Measurements from ENCODE around the gene ETV5.

ETV5 gene

DNA sequence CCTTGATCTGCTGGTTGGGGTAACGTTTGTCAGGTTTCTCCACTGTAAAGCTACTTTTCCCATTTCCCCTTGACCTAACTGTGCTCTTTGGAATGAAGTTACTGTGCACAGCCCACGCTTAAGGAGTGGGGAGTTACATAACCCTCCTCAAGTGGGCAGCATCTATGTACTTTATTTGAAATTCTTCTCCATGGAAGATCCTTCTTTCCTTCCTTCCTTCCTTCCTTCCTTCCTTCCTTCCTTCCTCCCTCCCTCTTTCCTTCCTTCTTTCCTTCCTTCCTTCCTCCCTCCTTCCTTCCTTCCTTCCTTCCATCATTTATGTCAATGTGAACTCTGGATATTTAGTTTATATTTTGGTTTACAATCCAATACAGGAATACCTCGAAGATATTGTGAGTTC lies 94.0 kb downstream of the ETV5 start:
- POLR2A ChIA-PET, result no interaction called here
- TF ChIP-seq, protein P1, sequence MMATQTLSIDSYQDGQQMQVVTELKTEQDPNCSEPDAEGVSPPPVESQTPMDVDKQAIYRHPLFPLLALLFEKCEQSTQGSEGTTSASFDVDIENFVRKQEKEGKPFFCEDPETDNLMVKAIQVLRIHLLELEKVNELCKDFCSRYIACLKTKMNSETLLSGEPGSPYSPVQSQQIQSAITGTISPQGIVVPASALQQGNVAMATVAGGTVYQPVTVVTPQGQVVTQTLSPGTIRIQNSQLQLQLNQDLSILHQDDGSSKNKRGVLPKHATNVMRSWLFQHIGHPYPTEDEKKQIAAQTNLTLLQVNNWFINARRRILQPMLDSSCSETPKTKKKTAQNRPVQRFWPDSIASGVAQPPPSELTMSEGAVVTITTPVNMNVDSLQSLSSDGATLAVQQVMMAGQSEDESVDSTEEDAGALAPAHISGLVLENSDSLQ (IDR thresholded peaks at IDR 0.05), result no peak
- TF ChIP-seq TARDBP (IDR thresholded peaks at IDR 0.05) (no peak), SUZ12 (IDR thresholded peaks at IDR 0.05) (no peak), LEF1 (IDR thresholded peaks at IDR 0.05; ENCODE audit: borderline replicate concordance) (no peak), HDGF (IDR thresholded peaks at IDR 0.05; ENCODE audit: borderline replicate concordance) (no peak), SP1 (IDR thresholded peaks at IDR 0.05) (no peak), NFRKB (IDR thresholded peaks at IDR 0.05) (no peak), ZNF384 (IDR thresholded peaks at IDR 0.05) (no peak), L3MBTL2 (conservative IDR thresholded peaks at IDR 0.05) (no peak), ELF4 (IDR thresholded peaks at IDR 0.05) (no peak), CTBP1 (IDR thresholded peaks at IDR 0.05; ENCODE audit: borderline replicate concordance) (no peak), ARNT (IDR thresholded peaks at IDR 0.05) (no peak), FOXA1 (IDR thresholded peaks at IDR 0.05) (no peak), BHLHE40 (IDR thresholded peaks at IDR 0.05; ENCODE audit: borderline replicate concordance) (no peak), FOXK2 (IDR thresholded peaks at IDR 0.05) (no peak), FOXM1 (IDR thresholded peaks at IDR 0.05; ENCODE audit: borderline replicate concordance) (no peak)
- CTCF ChIA-PET, result no interaction called here
- DNase-seq (ENCODE audit: extremely low spot score), result no peak

DNA sequence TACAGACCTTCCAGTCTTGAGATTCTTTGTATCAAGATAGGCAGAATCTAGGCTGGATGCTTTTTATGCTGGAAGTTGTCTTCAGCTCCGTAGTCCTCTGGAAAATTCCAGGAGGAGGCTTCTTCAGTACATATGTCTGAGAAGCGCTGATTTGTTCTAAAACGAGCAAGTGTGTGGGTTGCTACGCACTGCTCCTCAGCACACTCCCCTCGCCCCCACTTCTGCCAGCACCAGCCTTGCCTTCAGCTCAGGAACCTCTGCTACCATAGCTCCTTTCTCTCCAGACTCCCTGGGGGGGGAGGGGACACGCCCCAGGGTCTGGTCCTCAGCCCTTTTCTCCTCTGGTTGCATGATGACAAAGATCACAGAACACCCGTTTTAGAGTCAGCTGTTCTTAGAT lies 95.6 kb downstream of the ETV5 start:
- TF ChIP-seq ZNF384 (IDR thresholded peaks at IDR 0.05) (no peak), SP1 (IDR thresholded peaks at IDR 0.05) (no peak), HDGF (IDR thresholded peaks at IDR 0.05; ENCODE audit: borderline replicate concordance) (no peak), BHLHE40 (IDR thresholded peaks at IDR 0.05; ENCODE audit: borderline replicate concordance) (no peak), LEF1 (IDR thresholded peaks at IDR 0.05; ENCODE audit: borderline replicate concordance) (no peak), NFRKB (IDR thresholded peaks at IDR 0.05) (no peak), FOXA1 (IDR thresholded peaks at IDR 0.05) (no peak), TARDBP (IDR thresholded peaks at IDR 0.05) (no peak), ARNT (IDR thresholded peaks at IDR 0.05) (no peak), CTBP1 (IDR thresholded peaks at IDR 0.05; ENCODE audit: borderline replicate concordance) (no peak), L3MBTL2 (conservative IDR thresholded peaks at IDR 0.05) (no peak), ELF4 (IDR thresholded peaks at IDR 0.05) (no peak)
- TF ChIP-seq, protein P1 (IDR thresholded peaks at IDR 0.05), result no peak
- POLR2A ChIA-PET, result interaction anchor here (0.7 kb wide), 1 partner anchor 81 kb away, joined by 3 read pairs; no protein-coding TSS in a partner anchor
- CTCF ChIA-PET, result interaction anchor here (0.6 to 0.8 kb wide), 2 partner anchors 35 to 468 kb away, joined by 3 read pairs; no protein-coding TSS in a partner anchor
- DNase-seq (ENCODE audit: extremely low spot score), result no peak

DNA sequence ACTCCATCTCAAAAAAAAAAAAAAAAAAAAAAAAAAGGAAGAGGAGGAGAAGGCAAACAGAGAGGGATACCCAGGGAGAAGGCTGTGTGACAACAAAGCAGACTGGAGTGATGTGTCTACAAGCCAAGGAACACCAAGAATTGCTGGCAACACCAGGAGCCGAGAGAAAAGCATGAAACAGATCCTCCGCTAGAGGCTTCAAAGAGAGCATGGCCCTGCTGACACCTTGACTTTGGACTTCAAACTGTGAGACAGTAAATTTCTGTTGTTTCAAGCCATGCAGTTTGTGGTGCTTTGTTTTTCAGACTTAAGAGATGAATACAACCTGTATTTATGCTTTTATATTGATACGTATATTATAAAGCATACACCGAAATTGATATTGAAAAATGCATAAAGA lies 96.8 kb downstream of the ETV5 start:
- TF ChIP-seq ZNF384 (IDR thresholded peaks at IDR 0.05) (no peak), HDGF (IDR thresholded peaks at IDR 0.05; ENCODE audit: borderline replicate concordance) (no peak), ARNT (IDR thresholded peaks at IDR 0.05) (no peak), LEF1 (IDR thresholded peaks at IDR 0.05; ENCODE audit: borderline replicate concordance) (no peak), SUZ12 (IDR thresholded peaks at IDR 0.05) (no peak), ELF4 (IDR thresholded peaks at IDR 0.05) (no peak), FOXA1 (IDR thresholded peaks at IDR 0.05) (no peak), BHLHE40 (IDR thresholded peaks at IDR 0.05; ENCODE audit: borderline replicate concordance) (no peak), FOXK2 (IDR thresholded peaks at IDR 0.05) (no peak), L3MBTL2 (conservative IDR thresholded peaks at IDR 0.05) (no peak), SP1 (IDR thresholded peaks at IDR 0.05) (no peak), NFRKB (IDR thresholded peaks at IDR 0.05) (no peak)
- TF ChIP-seq, protein P1 (IDR thresholded peaks at IDR 0.05), result no peak
- POLR2A ChIA-PET, result no interaction called here
- CTCF ChIA-PET, result no interaction called here
- DNase-seq (ENCODE audit: extremely low spot score), result no peak

DNA sequence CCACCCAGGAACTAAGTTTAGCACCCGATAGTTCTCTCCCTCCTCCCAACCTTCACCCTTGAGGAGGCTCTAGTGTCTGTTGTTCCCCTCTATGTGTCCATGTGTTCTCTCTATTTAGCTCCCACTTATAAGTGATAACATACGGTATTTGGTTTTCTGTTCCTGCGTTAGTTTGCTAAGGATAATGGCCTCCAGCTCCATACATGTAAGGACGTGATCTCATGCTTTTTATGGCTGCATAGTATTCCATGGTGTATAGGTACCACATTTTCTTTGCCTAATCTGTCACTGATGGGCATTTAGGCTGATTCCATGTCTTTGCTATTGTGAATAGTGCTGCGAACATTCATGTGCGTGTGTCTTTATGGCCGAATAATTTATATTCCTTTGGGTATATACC lies 104.2 kb downstream of the ETV5 start:
- TF ChIP-seq TARDBP (IDR thresholded peaks at IDR 0.05) (no peak), FOXK2 (IDR thresholded peaks at IDR 0.05) (no peak), SP1 (IDR thresholded peaks at IDR 0.05) (no peak), ZNF384 (IDR thresholded peaks at IDR 0.05) (no peak), L3MBTL2 (conservative IDR thresholded peaks at IDR 0.05) (no peak), FOXA1 (IDR thresholded peaks at IDR 0.05) (no peak), NFRKB (IDR thresholded peaks at IDR 0.05) (no peak), ARNT (IDR thresholded peaks at IDR 0.05) (no peak), LEF1 (IDR thresholded peaks at IDR 0.05; ENCODE audit: borderline replicate concordance) (no peak), SUZ12 (IDR thresholded peaks at IDR 0.05) (no peak), ELF4 (IDR thresholded peaks at IDR 0.05) (no peak), CTBP1 (IDR thresholded peaks at IDR 0.05; ENCODE audit: borderline replicate concordance) (no peak), HDGF (IDR thresholded peaks at IDR 0.05; ENCODE audit: borderline replicate concordance) (no peak), BHLHE40 (IDR thresholded peaks at IDR 0.05; ENCODE audit: borderline replicate concordance) (no peak), FOXM1 (IDR thresholded peaks at IDR 0.05; ENCODE audit: borderline replicate concordance) (no peak)
- TF ChIP-seq, protein P1 (IDR thresholded peaks at IDR 0.05), result no peak
- ChIA-PET CTCF (no interaction called here), POLR2A (no interaction called here)

DNA sequence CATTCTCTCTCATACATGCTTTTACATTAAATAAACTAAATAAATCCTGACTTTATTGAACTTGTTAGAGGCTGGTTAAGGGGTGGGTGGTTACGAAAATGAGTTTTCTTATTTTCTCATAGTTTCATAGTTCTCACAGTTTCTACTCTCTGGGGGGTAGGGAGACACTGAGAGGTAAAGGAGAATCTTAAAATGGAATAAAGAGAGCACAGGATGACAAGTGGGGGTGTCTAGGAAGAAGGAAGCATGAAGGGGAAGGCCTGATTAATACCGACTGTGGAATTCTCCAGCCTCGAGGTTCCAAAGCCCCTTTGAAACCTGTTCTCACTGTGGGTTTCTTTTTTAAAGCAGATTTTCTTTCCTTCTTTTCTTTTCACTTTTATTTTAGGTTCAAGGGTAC lies 104.7 kb downstream of the ETV5 start:
- DNase-seq (ENCODE audit: extremely low spot score), result no peak
- POLR2A ChIA-PET, result no interaction called here
- TF ChIP-seq HDGF (IDR thresholded peaks at IDR 0.05; ENCODE audit: borderline replicate concordance), result no peak
- TF ChIP-seq FOXA1 (IDR thresholded peaks at IDR 0.05), result no peak
- CTCF ChIA-PET, result no interaction called here

More for the DNA sequence above, 104.2 kb downstream of the ETV5 start:
- DNase-seq (ENCODE audit: extremely low spot score), result no peak

DNA sequence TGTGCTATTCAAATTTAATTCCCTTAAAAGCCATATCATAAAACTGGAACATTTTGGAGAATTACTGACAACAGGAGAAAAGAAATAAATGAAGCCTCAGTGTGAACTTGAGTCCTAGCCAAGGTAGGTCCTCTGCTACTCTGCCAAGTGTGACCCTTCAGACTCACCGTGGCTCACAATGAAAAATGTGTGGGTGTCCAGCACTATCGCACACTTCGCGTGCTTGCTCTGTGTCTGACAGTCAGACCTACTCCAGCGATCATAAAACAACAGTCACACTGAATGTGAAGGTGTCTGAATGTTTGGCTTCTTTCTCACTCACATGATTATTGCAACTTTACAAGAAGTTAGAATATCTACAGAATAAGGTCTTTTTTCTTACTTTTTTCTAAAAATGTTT lies 105.3 kb downstream of the ETV5 start:
- ChIA-PET CTCF (interaction anchor here (0.7 to 1.0 kb wide), 3 partner anchors 22 to 104 kb away, joined by 3 read pairs; no protein-coding TSS in a partner anchor), POLR2A (no interaction called here)
- DNase-seq (ENCODE audit: extremely low spot score), result no peak
- TF ChIP-seq FOXK2 (IDR thresholded peaks at IDR 0.05) (no peak), ARNT (IDR thresholded peaks at IDR 0.05) (no peak), ELF4 (IDR thresholded peaks at IDR 0.05) (no peak), FOXM1 (IDR thresholded peaks at IDR 0.05; ENCODE audit: borderline replicate concordance) (no peak), BHLHE40 (IDR thresholded peaks at IDR 0.05; ENCODE audit: borderline replicate concordance) (no peak), NFRKB (IDR thresholded peaks at IDR 0.05) (no peak), ZNF384 (IDR thresholded peaks at IDR 0.05) (no peak), SUZ12 (IDR thresholded peaks at IDR 0.05) (no peak), CTBP1 (IDR thresholded peaks at IDR 0.05; ENCODE audit: borderline replicate concordance) (no peak), LEF1 (IDR thresholded peaks at IDR 0.05; ENCODE audit: borderline replicate concordance) (no peak), L3MBTL2 (conservative IDR thresholded peaks at IDR 0.05) (no peak), SP1 (IDR thresholded peaks at IDR 0.05) (no peak), TARDBP (IDR thresholded peaks at IDR 0.05) (no peak), HDGF (IDR thresholded peaks at IDR 0.05; ENCODE audit: borderline replicate concordance) (no peak)
- TF ChIP-seq, protein P1 (IDR thresholded peaks at IDR 0.05), result no peak

Data from HEK293T (cell line).